Stimulated activated CD4-positive, alpha-beta T cell treated with anti-CD3 and anti-CD28 coated beads, Interleukin-1b, Interleukin-23, amount 100 ng/mL, for 24 hours (primary cell): ENCODE results near the gene ELMO1.

ENCODE experiments used
- DNase-seq, 4 experiments: peaks; one replicate each; pipeline ENCODE4 v3.0.0-alpha.2; 2020; ENCODE audit warnings: low read depth in 4 of 4, low spot score in 1 of 4

ELMO1 gene

DNA sequence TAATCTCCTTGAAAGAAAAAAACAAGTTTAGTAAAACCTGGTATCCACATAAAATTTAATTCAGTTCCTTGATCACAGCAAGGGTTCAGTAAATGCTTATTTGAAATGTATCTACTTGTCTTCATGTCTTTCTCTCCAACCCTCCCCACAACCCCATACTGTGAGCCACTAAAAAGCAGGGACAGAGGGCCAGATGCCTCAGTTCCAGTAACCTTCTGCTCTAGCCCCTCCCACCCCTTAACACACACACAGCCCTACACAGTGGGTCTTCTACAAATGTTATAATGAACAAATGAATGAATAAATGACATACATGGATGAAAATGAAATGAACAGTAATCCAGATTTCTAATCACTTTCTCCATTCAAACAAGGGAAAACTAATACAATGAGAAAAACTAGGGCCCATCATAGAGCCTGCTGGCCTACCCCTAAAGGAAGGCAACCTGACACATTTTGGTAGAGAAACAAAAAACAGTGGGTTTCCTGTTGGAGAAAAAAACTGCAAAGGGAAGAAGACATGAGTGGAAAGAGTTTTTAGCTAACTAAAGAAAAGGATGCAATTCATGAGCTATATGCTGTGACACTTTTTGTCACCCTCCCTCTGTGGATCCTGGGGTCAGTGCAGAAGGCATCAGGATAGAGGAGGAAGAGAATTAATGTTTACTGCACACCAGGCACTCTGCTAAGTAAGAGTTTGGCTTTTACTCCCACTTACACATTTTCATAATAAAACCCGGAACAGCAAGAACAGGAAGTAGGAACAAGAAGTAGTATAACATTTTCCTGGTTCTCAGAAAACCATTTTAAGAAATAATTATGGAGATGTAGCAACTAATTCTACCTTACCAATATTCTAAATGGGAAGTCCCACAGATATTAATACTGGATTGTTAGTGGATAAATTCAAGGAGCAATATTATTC, 38.1 kb downstream of the ELMO1 start:
- DNase-seq: no peak

- no peak for DNase-seq
Measured at GRCh38 chr7:37409461-37409860, 39.2 kb downstream of the ELMO1 start.

DNA sequence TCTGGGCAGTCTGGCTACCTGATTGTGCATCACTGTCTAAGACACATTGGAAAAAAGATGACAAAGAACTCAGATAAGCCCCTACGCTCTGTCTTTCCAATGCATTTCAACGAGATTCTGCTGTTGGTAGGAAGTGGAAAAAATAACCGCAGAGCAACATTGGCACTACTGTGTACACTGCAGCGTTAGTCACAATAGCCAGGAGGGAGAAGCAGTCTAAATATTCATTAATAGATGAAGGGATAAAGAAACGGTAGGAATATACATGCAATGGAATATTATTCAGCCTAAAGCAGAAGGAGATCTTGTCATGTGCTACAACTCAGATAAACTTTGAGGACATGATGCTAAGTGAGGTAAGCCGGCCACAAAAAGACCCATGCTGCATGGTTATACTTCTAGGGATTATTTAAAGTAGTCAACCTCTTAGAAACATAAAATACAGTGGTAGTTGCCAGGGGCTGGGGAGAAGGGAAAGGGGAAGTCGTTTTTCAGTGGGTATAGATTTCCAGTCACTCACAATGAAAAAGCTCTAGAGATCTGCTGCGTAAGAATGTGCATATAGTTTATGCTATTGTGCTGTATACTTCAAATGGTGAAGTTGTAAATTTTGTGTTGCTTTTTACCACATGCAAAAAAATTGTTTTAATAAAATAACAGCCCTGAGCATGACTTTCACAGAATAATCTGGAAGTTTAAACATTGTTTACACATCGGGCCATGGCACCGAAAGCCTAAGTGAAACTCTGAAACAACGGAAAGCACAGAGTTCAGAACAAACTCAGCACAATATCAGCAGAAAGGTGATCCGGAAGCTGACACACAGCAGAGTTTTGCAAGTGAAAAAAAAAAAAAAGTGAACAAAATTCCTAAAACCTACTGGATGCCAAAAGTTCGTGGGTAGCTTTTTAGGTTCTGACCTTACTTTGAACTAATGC, 40.1 kb downstream of the ELMO1 start:
- no peak for DNase-seq

GRCh38 chr7:37405603-37406122, 43.0 kb downstream of the ELMO1 start:
- DNase-seq: no peak

DNA sequence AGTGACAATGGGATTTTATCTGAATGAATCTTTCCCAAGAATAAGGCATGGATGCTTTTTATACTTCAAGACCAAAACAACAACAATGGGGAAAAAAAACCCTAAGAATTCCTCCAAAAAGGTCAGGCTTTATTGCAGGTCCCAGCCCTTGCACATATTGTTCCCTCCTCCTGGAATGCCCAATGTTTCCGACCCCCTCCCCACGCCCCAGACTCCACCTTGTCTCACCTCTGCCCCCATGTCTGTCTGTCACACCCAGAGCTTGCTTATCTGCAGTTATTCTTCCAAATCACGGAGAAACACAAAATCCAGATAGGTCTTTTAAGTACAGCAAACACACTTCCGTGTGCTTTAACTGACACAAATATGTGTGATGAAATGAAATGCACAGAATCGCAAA, 43.5 kb downstream of the ELMO1 start:
- DNase-seq: no peak

GRCh38 chr7:37399876-37400421, 48.7 kb downstream of the ELMO1 start:
- no peak for DNase-seq

DNA sequence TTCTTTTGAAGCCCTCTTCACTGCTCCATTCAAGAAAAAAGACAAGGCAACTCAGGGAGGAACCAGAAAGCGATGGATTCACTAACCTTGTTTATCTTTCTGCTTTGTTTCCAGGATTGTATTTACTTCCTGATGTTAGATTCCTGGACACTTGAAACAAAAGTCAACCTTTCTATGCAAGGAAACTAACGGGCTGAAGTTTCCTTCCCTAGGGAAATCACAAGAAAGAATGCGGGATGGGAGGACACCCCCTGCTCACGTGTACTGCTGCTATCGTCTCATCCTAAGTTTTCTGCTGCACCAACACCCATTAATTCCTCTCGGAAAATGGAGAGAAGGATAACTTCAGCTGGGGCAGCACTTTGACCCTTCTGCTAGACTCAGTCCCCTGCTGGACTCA, 50.3 kb downstream of the ELMO1 start:
- no peak for DNase-seq

- no peak for DNase-seq
Measured at GRCh38 chr7:37395618-37396259, 52.9 kb downstream of the ELMO1 start.

GRCh38 chr7:37394158-37394557, 54.5 kb downstream of the ELMO1 start:
- no peak for DNase-seq

- no peak for DNase-seq
Measured at GRCh38 chr7:37393476-37393875, 55.2 kb downstream of the ELMO1 start.

DNA sequence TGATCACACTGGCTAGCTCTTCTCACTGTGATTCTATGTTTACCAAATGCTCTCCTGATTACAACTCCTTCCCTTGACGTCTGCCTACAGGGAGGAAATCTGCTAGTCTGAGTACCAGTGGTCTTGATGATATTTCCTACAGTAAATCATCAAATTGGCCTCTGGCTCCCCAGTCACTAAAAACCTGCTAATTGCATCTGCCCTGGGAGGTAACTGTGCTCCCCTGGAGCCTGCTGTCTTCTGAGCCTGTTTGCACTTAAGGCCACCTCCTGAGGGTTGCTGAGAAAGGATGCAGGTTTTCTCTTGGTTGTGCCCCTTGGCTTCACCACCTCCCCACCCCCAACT, 56.0 kb downstream of the ELMO1 start:
- no peak for DNase-seq

GRCh38 chr7:37391791-37392672, 56.6 kb downstream of the ELMO1 start:
- no peak for DNase-seq

GRCh38 chr7:37390114-37390513, 58.5 kb downstream of the ELMO1 start:
- no peak for DNase-seq

- DNase-seq: no peak
Measured at GRCh38 chr7:37388811-37389210, 59.9 kb downstream of the ELMO1 start.

GRCh38 chr7:37385787-37386186, 62.9 kb downstream of the ELMO1 start:
- no peak for DNase-seq

- DNase-seq: no peak
Measured at GRCh38 chr7:37382546-37383088, 66.0 kb downstream of the ELMO1 start.

GRCh38 chr7:37380831-37381230, 67.8 kb downstream of the ELMO1 start:
- no peak for DNase-seq

- no peak for DNase-seq
Measured at GRCh38 chr7:37379546-37380277, 69.0 kb downstream of the ELMO1 start.

DNA sequence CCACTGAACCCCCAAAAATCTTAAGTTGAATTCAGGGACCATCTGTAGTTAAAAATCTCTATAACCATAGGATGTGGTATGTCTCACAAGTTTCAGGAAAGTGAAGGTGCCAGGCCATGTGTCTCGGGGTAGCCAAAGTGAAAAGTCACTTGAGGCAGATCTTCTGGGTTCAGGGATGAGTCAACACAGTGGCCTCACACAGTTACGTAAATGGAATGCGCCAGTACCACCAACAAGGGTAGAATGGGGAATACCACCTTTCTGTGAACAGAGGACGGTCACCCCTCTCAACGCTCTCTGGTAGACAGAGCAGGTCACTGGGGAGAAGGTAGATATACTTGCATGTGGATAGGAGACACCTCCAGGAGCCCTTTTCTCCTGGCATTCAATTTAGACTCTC, 71.4 kb downstream of the ELMO1 start:
- no peak for DNase-seq
